HG03159 (cell line): ENCODE results near the gene PTGES2.

Experiments
- ATAC-seq: cut with Tn5 transposase; IDR thresholded peaks from one replicate; pipeline ENCODE4 v1.9.1; 2021; ENCODE audit warnings: mild to moderate bottlenecking, moderate library complexity; ENCODE audit not compliant: unreplicated experiment

Gene PTGES2

DNA sequence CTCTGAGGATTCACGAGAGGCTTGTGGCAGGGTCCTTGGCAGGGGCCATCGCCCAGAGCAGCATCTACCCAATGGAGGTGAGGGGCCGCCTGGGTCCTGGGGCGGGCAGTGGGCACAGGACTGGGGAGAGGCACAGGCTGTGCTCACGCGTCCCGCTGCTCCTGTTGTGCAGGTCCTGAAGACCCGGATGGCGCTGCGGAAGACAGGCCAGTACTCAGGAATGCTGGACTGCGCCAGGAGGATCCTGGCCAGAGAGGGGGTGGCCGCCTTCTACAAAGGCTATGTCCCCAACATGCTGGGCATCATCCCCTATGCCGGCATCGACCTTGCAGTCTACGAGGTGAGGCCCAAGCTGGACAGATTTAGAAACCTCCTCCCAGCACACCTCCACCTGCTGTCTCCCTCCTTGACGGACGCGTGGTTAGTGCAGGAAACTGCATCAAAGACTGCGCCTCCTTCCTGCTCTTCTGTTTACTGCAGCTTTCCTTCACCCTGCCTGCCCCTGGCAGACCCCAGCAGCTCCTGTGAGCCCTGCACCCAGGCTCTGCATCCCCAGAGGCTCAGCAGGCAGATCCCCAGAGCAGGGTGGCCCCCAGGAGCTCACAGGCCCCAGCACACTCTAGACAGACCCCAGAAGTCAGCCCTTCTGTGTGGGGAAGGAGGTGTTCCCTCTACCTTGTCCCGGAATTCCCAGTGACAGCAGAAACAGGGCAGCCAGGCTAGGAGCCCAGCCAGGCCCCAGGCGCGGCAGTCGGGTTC lies 21.2 kb downstream of the PTGES2 start:
- no peak for ATAC-seq

DNA sequence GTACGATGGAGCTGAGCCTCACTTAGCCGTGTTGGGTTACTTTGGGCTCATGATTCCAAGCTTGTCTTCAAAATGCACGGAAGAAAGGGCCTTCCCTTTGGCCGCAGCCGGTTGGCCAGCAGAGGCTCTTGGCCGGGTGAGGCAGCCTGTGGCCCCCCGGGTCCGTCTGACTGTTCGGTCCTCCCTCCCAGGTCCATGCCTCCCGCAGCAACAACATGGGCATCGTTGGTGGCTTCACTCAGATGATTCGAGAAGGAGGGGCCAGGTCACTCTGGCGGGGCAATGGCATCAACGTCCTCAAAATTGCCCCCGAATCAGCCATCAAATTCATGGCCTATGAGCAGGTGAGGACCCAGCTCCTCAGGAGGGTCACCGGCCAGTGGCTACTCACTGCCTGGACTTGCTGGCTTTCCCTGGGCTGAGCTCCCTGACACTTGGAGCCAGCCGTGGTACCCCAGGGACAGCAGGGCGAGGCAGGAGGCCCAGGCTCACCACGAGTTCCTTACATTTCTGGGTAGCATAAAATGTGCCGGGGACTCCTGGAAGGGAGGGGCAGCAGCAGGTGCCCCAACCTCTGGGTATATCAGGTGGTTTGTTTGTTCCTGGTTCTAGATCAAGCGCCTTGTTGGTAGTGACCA lies 21.9 kb downstream of the PTGES2 start:
- no peak for ATAC-seq

DNA sequence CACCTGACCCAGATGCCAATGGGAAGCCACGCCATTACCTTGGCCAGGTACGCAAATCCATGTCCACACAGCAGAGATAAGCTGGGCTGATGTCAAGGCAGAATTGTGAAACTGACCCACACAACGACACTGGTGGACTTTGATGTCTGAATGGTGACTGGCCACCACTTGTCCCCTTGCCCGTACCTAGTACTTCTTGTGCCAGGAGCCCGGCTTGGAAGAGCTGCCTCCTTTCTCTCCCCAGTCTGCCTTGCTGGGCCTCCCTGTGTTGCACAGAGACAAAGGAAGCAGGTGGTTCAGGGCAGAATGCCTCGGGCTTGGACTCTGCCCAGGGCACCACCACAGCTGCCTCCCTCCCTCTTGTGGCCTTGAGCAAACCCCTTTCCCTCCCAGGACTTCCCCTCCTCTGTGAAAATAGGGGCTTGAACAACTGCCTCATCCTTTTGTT lies 23.3 kb downstream of the PTGES2 start:
- ATAC-seq = no peak

DNA sequence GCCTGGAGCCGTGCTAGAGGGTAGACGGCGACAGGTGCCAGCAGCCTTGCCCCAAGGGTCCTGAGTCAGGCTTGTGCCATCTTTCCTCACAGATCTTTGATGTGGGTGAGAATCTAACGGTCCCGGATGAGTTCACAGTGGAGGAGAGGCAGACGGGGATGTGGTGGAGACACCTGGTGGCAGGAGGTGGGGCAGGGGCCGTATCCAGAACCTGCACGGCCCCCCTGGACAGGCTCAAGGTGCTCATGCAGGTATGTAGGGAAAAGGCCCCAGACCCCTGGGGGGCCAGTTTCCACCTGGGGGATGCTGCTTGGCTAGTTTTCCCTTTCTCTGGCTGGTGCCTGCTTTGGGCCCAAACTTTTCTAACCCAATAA lies 24.0 kb downstream of the PTGES2 start:
- no peak for ATAC-seq

DNA sequence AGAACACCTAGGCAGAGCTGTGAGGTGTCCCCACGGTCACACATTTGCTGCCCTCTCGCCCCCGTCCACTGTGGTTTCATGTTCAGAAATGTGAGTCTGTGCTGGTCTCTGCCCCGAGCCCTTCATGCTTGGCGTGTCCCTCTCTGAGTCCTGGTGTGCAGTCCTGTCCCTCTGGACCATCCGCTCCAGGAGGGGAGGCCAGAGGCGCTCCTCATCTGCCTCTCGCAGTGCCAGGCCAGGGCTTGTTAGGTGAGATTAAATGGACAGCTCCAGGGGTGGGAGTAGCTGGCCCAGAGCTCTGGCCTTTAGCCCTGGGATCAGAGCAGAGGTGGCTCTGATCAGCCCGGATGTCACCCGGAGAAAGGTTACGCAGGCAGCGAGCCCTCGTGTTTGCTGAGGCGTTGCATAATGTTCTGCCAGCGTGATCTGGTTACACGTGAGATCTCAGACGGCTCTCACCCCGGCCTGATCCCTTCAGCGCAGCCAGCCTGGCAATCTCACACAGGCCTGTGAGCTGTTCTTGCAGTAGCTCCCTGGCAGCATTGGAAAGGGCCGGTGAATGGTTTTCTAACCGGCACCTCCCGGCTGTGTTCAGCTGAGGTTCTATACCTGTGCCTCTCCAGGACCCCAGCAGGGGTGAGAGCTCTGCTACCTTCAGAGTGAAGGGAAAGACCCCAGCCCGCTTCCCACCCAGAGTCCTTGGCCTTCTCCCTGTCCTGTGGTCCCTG lies 24.5 kb downstream of the PTGES2 start:
- ATAC-seq = no peak

DNA sequence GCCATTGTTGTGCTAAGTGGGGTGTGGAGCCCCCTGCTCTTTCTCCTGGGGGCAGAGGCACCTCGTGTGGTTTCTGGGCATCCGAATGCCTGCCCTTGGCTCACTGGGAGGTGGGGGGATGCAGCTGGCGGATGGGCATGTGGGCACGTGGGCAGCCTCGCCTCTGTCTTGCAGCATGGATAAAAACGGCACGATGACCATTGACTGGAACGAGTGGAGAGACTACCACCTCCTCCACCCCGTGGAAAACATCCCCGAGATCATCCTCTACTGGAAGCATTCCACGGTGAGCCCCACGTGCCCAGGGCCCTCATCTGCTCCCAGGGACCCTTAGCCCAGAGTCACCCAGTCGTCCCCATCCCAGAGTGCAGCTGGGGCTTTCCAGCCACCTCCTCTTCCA lies 25.3 kb downstream of the PTGES2 start:
- ATAC-seq = no peak

DNA sequence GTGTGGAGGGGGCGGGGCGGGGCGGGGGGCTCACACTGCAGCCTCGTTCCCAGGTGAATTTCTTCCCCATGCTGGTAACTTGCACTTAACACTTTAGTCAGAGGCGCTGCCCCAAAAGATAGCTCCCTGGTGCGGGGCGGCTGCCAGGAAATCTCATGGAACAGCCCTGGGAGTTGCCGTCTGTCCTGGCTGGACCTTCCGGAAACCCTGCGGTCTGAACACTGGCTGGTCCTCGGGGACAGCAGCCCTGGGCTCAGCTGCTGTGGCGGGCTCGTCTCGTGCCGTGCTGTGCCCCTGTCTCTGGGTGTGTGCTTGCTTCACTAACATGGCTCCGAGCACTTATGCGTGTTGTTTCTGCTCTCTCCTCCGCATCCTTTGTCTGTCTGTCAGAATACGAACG lies 25.8 kb downstream of the PTGES2 start:
- no peak for ATAC-seq

DNA sequence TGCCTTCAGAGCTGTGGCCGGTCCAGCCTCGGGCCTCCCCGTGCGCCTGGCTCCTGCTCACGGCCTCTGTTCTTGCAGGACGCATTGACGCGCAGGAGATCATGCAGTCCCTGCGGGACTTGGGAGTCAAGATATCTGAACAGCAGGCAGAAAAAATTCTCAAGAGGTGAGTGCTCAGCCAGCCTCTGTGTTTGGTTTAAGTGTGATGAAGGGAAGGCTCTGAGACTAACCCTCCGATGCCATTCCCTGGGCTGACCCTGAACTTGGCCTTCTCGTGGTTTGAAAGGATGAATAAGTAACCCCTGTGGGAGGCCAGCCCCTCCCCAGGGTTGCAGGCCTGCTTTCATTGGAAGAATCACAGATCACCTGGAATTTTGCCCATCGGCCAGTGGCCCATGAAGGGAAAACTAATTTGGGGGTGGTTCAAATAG lies 26.3 kb downstream of the PTGES2 start:
- ATAC-seq = no peak

DNA sequence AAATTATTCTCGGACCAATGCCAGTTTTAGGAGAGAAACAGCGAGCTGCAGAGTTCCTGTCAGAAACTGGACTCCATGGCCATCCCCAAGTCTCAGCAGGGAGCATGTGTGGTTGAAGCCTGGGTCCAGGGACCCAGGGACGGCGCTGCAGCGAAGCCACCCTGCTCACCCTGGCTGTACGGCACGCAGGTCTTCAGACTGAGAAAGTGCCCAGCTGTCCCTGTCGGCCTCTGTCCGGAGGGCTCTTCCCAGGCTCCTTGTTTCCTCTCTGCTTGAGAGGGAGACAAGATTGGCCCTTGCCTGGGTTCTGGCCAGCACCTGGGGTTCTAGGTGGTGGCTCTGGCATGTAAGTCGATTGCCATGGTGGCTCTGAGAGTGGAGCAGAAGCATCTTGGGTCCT lies 26.9 kb downstream of the PTGES2 start:
- no peak for ATAC-seq

DNA sequence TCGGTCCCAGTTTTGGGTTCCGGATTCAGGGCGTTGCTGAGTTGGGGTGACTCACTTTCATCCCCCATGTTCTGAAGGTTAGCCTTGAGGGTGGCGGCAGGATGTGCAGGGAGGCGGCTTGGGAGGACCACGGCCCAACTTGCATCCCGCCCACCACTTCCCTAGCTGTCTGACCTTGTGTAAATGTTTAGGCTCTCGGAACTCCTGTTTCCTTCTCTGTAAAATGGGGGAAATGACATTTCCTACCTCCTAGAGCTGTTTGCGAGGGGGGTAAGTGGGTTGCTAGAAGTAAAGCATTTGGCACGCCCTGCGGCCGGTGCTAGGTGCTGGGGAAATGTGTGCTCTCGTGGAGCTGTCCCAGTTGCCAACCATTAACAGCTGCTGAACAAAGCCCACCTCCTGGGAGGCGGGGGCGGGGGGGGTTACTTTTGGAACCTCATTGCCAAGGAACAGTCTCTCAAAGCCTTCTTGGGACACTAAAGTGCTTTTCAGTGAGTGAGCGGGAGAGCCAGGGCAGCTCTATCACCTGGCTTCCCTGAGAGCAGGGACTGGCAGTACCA lies 27.5 kb downstream of the PTGES2 start:
- ATAC-seq = no peak

DNA sequence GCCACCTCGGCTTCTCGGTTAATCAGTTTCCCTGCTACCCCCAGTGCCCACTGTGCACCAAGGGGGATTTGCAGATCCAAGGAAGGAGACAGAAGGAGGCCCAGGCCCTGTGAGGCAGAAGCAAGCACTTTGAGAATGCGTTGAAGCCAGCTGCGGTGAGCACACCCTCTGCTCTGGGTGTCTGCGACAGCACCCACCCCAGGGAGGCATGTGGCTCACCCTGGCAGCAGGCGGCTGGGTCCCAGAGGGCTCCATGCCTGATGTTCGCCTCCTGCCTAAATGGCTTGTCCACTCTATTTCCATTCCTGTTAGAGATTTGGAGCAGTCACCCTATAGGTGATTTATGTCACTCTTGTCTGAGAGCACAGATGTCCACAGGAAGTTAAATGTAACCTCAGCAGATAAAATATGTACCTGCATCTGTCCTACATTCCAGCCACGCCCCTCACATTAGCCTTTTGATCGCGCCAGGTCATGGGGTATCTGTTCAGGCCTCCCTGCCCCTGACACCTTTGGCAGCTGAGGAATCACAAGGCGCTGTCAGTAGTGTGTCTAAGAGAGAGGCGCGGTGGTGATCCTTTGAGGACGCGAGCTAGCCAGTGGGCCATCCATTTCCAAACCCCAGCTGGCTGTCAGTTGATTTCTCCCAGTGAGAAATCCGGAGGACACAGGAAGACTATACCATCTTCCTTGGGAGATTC lies 28.1 kb downstream of the PTGES2 start:
- no peak for ATAC-seq

DNA sequence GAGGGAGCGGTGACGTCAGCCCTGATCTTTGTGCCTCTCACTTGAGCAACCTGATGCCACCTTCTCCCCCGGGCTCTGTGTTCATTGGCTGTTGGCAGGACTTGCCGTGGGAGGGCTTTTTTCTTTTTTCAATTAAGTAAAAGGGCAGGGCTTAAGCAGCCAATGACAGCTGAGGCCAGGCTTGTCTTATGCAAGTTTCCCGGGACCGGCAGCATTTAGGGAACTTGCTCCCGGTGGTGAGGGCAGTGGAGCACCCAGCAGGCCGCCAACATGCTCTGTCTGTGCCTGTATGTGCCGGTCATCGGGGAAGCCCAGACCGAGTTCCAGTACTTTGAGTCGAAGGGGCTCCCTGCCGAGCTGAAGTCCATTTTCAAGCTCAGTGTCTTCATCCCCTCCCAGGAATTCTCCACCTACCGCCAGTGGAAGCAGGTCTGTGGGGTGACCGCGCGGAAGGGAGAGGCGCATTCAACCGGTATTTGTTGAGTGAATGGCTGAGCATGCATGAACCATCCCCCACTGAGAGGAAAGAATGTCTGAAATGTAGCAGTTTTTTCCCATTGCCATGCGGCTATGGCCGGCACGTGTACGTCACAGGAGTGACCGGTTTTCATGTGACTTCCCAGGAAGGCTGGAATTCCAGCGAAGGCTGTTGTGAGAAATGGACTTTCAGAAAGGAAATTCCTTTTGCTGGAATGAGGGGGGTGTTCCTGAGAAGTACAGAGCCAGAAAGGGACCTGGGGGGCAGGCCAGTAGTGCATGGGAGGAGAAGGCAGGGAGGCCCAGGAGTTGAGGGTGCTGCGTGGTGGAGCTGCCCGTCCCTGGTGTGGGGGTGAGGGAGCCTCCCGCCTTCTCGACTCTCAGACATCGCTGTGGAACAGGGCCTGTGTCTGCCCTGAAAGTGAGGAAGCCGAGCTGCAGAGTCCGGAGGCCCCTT lies 29.0 kb downstream of the PTGES2 start:
- ATAC-seq = no peak

DNA sequence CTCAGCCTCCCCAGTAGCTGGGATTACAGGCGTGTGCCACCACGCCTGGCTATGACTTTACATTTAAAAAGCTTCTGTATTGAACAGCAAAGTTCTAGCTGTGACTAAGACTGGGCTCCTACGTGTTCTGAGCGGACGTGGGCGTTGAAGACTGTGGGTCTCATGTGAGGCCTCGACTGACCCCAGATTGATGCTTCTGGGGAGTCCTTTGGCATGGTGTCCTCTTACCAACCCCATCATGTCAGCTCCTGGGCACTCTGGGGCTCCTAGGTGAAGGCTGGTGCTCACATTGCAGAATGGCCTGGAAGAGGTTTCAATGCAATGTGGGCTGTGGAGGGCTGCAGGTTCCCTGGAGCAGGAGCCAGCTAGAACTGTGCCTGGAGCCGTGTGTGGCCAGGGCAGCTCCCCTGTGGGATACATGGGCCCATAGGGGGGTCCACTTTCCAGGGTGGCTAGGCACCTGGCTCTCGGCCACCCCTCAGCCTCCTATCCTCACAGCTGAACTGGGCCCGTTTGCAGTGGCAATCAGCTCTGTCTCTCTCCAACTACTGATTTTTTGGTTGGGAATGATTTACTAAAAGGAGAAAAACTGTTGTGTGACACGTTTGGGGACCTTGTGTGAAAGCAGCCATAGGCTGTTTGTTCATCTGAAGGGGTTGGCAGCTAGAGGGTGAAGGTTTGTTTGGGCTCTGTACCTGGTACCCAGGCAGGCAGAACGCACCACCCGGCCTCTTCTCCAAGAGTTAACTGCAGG lies 29.8 kb downstream of the PTGES2 start:
- ATAC-seq = no peak

DNA sequence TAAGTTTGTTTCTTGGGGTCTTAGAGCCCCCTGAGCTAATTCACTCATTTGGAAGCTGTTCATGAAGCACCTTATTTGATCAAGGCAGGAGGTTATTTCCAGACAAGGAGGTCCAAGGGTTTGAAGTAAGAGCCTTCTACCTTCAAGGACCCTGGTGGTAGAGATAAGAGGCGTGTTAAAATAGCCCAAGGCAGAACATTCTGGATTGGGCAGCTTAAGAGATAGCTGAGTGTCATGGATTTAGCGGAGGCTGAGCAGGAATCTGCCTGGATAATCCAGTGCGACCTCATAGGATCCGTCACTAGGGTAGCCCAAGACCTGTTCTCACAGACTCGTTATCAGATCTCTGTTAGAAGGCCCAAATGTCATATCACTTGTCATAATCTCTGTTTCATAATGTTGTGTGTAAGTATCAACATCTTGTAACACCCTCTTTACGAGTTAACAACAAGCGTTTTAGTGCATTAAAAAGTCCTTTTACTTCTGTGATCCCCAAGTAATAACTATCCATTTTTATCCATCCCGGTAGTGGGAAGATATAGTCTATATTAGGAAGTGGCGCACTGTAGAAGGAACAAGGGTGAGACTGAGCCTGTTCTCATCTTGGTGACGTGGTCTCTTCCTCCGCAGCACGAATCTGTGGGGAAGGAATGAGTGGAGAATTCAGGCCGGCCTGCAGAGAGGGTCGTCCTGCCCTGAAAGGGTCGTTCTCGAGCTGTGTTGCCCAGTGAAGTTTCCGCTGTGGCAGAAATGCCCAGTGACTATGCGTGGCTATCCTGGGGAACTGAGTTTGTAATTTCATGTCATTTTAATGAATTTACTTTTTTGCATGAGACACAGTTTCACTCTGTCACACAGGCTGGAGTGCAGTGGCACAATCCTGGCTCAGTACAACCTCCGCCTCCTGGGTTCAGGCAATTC lies 30.7 kb downstream of the PTGES2 start:
- ATAC-seq = no peak

DNA sequence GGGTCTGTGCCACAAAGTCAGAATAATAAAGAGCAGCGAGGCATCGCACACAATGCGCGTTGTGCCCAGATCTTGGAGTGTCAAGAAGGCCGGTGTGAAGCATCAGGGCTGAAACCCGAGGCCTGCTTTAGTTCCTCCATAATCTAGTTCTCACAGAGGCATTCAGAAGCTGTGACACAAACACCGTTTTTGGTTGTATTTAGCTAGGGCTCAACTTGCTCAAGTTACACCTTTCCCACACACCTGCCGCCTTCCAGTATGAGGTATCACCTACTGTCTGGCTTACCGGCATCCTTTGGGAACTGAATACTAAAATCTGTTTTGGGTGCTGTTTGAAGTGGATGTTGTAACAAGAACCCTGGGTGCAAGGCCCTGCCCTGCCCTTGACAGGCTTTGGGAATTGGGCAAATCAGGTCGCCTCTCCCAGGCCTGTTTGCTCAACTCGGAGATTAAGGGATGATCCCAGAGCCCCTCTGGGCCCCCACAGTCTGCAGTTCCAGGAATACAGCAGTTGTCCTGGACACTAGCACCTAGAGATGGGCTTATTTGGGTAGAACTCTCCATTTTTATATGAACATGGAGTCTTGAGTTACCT lies 32.5 kb downstream of the PTGES2 start:
- no peak for ATAC-seq

DNA sequence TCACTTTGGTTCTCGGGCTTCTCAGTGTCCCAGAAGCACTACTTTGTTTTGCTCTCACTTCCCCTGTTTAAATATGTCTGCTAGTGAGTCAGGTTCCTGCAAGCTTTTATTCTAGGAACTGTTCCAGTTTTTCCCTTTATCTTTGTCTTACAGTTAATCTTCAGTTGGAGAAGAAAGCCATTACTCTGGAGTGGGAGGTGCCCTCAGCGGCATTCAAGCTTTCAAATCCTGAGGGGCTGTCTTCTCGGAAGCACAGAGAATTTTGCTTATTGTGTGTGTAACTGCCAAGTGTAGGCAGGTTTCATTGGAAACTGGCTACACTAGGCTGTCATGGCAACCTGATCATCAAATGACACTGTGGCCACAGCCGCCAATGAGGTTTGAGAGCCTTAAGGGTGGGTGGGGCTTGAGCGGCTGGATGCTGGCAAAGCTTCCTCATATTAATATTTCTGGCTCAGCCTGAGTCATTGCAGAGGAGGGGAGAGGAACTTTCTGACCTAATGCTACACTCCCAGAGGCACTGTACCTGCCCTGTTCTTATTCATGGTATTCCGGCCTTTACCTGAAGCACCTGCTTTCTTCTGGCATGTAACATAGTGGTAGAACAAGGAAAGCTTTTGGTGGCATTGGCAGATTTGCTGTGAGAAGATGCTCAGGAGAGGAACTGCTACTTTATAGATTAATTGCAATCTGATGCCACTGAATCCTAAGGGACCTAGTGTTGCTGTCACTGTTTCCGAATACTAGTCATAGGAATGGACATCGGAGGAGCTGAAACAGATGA lies 33.2 kb downstream of the PTGES2 start:
- peak; percentile 85 for ATAC-seq

DNA sequence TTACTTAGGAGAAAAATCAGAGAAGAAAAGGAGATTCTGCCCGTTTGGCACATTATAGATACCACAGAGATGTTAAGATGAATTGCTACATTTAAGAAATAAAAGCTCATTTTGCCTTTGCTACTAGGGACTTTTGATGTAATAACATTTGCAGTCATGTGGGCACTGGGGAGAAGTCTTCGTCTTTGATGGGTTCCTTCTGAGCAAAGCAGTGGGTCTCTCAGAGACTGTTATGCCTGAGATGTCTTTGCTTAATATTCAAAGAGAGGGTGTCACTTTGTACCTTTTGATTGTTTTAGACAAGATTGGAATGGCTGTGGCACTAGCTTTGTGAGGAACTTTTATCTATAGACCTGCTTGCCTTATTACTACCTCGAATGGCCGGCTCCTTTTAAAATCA lies 34.5 kb downstream of the PTGES2 start:
- ATAC-seq = no peak
